Measurements from ENCODE around the gene CPA1. TPM values are rescaled to one million over a fixed set of nuclear protein-coding genes. Genes with fewer than 3 reads are reported as not detected.
"Not testable (repeated sequence)": the region's sequence is repeated elsewhere in the genome, so short reads cannot be mapped to it uniquely, and the experiment has no call there.

The CPA1 gene
- total RNA-seq, 2 donors from 2014 or later = 26,456 to 42,834 TPM

DNA sequence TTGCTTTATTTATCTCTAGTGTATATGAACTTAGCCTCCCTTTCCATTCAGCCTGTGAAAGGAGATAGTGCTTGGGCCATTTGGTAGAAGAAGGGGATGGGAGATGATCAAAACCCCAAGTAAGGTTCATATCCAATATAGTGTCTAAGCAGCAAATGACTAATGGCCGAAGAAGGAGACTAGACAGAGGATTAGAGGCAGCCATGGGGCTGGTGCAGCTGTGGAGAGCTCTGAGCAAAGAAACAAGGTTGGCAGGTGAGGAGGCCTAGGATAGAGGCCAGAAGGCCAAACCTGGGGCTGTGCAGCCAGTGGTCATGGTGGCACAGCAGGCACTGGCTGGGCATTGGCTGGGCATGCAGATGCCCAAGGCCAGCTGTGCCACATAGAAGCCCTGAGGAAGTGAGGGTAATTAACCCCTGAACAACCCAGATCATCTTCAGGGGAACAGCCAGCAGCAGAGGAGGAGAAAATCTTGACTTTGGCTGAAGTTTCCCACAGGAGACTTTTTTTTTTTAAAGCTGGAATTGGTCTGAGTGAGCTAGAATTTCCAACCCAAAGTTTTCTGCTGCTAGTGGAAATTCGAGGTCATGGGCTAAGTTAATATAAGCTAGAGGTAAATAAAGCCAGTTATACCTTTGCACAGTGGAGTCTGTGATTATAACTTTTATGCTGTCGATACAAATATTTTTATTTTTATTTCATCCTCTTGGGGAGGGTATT is 10.3 kb upstream of the CPA1 start:
- 25 to 30% methylated on average over 3 of the region's 3 CpGs for WGBS, 2 donors
- no peak overlapping the region for H3K4me3 ChIP-seq
- no peaks in the 10 kb centered on the region for H3K9me3 ChIP-seq
- peak overlapping the region; percentile 35 to 98 (median 54) for H3K27ac ChIP-seq
- no peaks in the 10 kb centered on the region for H3K27me3 ChIP-seq
- no peaks in the 10 kb centered on the region for H3K36me3 ChIP-seq (replicated peaks in 1 of 2; ENCODE audit: insufficient read depth in 1 of 2, low read depth in 2 of 2)
- DNase-seq (no peak), ATAC-seq (no peak)
- intact Hi-C loops (cut with DNase I) = no loop called here
- TF ChIP-seq, protein P1, sequence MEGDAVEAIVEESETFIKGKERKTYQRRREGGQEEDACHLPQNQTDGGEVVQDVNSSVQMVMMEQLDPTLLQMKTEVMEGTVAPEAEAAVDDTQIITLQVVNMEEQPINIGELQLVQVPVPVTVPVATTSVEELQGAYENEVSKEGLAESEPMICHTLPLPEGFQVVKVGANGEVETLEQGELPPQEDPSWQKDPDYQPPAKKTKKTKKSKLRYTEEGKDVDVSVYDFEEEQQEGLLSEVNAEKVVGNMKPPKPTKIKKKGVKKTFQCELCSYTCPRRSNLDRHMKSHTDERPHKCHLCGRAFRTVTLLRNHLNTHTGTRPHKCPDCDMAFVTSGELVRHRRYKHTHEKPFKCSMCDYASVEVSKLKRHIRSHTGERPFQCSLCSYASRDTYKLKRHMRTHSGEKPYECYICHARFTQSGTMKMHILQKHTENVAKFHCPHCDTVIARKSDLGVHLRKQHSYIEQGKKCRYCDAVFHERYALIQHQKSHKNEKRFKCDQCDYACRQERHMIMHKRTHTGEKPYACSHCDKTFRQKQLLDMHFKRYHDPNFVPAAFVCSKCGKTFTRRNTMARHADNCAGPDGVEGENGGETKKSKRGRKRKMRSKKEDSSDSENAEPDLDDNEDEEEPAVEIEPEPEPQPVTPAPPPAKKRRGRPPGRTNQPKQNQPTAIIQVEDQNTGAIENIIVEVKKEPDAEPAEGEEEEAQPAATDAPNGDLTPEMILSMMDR (IDR thresholded peaks at IDR 0.05) = no peak
- no peak for TF ChIP-seq POLR2A (IDR thresholded peaks at IDR 0.05)
- peaks cover 76% of the 10 kb centered on the region for H3K4me1 ChIP-seq

DNA sequence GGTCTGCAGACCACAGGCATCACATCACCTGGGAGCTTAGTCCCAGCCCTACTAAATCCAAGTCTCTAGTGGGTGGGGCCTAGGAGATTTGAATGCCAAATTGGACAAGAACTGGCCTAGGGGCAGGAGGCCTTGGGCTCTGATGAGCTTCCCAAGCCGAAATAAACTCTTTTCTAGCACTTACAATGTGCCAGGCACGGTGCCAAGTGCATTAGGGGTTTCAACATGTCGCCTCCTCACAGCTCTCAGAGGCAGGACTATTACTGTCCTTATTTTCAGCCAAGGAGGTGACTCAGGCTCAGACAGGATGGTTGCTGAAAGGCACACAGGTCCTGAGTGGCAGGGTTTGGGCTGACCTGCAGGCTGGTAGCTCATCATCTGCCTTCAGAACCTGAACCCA is 9.2 kb upstream of the CPA1 start:
- Histone ChIP-seq H3K36me3 (replicated peaks in 1 of 2; ENCODE audit: insufficient read depth in 1 of 2, low read depth in 2 of 2) (no peaks in the 10 kb centered on the region), H3K4me3 (no peak overlapping the region), H3K4me1 (peaks cover 69% of the 10 kb centered on the region), H3K27me3 (no peaks in the 10 kb centered on the region), H3K27ac (peak overlapping the region; percentile 18 to 98 (median 76)), H3K9me3 (no peaks in the 10 kb centered on the region)
- intact Hi-C loops (cut with DNase I) = no loop called here
- WGBS, 2 donors = 59 to 66% methylated on average over 3 of the region's 3 CpGs
- TF ChIP-seq POLR2A (IDR thresholded peaks at IDR 0.05) = no peak
- TF ChIP-seq, protein P1 (IDR thresholded peaks at IDR 0.05) = no peak
- ATAC-seq (no peak), DNase-seq (peak; percentile 46 to 61 (median 50))

DNA sequence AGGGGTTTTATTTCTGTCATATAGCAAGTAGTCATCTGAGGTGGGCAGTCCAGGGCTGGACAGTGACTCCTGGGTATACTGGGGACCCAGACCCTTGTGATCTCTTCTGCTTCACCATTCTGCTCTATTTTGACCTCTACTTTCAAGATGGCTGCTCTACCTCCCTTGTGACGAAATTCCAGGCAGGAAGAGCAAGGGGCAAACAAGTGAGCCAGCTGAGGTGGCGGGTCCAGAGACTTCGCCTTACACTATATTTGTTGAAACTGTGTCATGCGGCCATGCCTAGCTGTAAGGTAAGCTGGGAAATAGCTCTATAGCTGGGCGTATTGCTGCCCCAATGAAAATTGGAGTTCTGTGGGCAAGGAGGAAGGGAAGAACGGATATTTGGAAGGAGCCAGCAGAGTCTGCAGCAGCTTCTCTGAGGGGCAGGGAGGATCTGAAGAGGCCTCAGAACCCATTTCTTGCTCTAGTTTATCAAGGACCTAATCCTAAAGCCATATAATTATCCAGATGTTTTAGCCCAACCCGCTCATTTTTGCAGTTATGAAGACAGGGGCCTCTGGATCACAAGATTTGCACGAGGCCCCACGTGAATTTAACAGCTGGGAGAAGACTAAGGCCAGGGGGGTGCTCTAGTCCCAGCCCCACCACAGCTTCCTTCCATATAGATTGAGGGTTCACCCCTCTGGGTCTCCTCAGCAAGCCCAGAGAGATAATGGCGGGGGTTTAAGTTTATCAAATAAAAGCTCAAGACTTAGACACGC is 7.7 kb upstream of the CPA1 start:
- Histone ChIP-seq H3K4me1 (peaks cover 75% of the 10 kb centered on the region), H3K36me3 (replicated peaks in 1 of 2; ENCODE audit: insufficient read depth in 1 of 2, low read depth in 2 of 2) (no peaks in the 10 kb centered on the region), H3K27ac (peak overlapping the region; percentile 79 to 98 (median 95)), H3K4me3 (no peak overlapping the region), H3K9me3 (no peaks in the 10 kb centered on the region), H3K27me3 (no peaks in the 10 kb centered on the region)
- DNase-seq = no peak
- no peak for ATAC-seq
- intact Hi-C loops (cut with DNase I) = no loop called here
- 60 to 78% methylated on average over 10 to 11 of the region's 11 CpGs for WGBS, 2 donors
- TF ChIP-seq, protein P1 (IDR thresholded peaks at IDR 0.05) = no peak
- TF ChIP-seq POLR2A (IDR thresholded peaks at IDR 0.05) = no peak

DNA sequence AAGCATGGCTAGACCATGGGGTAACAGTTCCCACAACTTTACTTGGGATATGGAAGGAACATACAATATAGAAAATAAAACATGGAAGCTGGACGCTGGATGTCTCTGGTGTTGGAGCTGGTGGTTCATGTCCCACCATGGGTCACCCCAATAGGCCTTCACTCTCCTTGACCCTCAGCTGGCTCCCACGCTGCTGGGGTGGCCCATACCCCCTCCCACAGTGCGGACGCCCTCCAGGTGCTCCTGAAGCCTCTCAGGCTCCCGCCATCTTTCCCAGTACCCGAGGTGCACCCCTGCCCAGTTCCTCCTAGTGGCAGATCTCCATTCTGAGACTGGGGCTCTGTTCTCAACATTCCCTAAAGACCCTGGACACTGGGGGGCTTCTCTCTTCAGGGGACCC is 5.8 kb upstream of the CPA1 start:
- intact Hi-C loops (cut with DNase I) = no loop called here
- Histone ChIP-seq H3K27me3 (no peaks in the 10 kb centered on the region), H3K4me1 (peaks cover 81% of the 10 kb centered on the region), H3K27ac (peak overlapping the region; percentile 92 to 98 (median 96)), H3K36me3 (replicated peaks in 1 of 2; ENCODE audit: insufficient read depth in 1 of 2, low read depth in 2 of 2) (no peaks in the 10 kb centered on the region), H3K9me3 (no peaks in the 10 kb centered on the region), H3K4me3 (no peak overlapping the region)
- 71 to 87% methylated on average over 6 of the region's 6 CpGs for WGBS, 2 donors
- DNase-seq (peak in 1 of 4 donors; percentile 32), ATAC-seq (no peak)
- no peak for TF ChIP-seq POLR2A (IDR thresholded peaks at IDR 0.05)
- TF ChIP-seq, protein P1 (IDR thresholded peaks at IDR 0.05) = no peak

DNA sequence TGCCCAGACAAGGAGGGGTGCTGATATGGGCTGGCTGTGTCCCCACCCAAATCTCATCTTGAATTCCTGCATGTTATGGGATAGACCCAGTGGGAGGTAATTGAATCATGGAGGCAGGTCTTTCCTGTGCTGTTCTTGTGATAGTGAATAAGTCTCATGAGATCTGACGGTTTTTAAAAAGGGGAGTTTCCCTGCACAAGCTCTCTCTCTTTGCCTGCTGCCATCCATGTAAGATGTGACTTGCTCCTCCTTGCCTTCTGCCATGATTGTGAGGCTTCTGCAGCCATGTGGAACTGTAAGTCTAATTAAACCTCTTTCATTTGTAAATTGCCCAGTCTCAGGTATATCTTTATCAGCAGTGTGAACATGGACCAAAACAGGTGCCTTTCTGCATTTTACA is 3.8 kb upstream of the CPA1 start:
- DNase-seq; H3K4me3 ChIP-seq; H3K36me3 ChIP-seq (replicated peaks in 1 of 2; ENCODE audit: insufficient read depth in 1 of 2, low read depth in 2 of 2); intact Hi-C loops (cut with DNase I); H3K9me3 ChIP-seq; ATAC-seq; H3K27me3 ChIP-seq: not testable (repeated sequence)
- WGBS, 2 donors = 50 to 100% methylated on average over 1 of the region's 1 CpG
- H3K27ac ChIP-seq = peak overlapping the region in 3 of 4 donors; percentile 19 to 99 (median 98)
- H3K4me1 ChIP-seq = peaks cover 81% of the 10 kb centered on the region
